Testis (tissue), 2 donors: ENCODE data around the gene PIP5K1C.

Source experiments
- POLR2A ChIP-seq: fragments of 450-650 bp; IDR thresholded peaks from one replicate; pipeline ENCODE4 v1.6.1; 2017; ENCODE audit warnings: antibody characterized with exemption, mild to moderate bottlenecking, moderate library complexity
- TF ChIP-seq, protein P1 (sequence below), 3 experiments: fragments of 450-650 bp in 2 of 3; fragments of 200-600 bp in 1 of 3; sonication (generic) in 1 of 3; IDR thresholded peaks; one replicate each; pipeline ENCODE4 v1.5.1; 2016 to 2019; ENCODE audit warnings: antibody characterized with exemption in 3 of 3, mild to moderate bottlenecking in 2 of 3, moderate library complexity in 1 of 3

DNA sequence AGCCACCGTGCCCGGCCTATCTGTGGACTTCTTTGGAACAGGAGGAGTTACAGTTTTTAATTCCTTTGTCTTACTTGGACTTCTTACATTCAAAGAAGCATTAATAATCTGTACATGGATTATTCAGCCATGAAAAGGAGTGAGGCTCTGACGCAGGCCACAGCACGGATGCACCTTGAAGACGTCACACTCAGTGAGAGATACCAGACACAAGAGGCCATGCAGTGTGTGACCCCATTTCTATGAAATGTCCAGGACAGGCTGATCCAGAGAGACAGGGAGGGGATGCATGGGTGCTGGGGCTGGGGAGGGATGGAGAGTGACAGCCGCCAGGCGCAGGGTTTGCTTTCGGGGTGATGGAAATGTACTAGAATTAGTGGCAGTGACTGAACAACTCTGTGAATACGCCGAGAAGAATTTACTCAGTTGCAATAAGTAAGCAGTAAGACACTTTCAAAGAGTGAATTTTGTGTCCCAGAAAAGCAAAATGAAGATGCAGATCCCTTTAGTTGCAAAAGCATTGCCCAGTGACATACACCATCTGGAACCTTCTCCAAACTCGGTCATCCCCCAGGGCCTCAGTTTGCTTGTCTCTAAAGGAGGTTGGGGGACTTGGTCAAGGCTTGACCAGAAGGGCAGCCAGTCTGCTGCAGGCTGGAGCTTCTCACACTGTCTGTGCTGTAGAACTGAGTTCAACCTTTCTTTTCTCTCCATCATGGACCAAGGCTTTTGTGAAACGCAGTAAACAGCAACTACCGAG, 25.3 kb downstream of the PIP5K1C start:
- TF ChIP-seq, protein P1, sequence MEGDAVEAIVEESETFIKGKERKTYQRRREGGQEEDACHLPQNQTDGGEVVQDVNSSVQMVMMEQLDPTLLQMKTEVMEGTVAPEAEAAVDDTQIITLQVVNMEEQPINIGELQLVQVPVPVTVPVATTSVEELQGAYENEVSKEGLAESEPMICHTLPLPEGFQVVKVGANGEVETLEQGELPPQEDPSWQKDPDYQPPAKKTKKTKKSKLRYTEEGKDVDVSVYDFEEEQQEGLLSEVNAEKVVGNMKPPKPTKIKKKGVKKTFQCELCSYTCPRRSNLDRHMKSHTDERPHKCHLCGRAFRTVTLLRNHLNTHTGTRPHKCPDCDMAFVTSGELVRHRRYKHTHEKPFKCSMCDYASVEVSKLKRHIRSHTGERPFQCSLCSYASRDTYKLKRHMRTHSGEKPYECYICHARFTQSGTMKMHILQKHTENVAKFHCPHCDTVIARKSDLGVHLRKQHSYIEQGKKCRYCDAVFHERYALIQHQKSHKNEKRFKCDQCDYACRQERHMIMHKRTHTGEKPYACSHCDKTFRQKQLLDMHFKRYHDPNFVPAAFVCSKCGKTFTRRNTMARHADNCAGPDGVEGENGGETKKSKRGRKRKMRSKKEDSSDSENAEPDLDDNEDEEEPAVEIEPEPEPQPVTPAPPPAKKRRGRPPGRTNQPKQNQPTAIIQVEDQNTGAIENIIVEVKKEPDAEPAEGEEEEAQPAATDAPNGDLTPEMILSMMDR (IDR thresholded peaks at IDR 0.05) = no peak
- no peak for TF ChIP-seq POLR2A
